ENCODE results near the gene XYLB. TPM values are rescaled to one million over a fixed set of nuclear protein-coding genes. Genes with fewer than 3 reads are reported as not detected.

XYLB gene
- total RNA-seq, 2 experiments from 2014 or later = 4.4 to 4.7 TPM

DNA sequence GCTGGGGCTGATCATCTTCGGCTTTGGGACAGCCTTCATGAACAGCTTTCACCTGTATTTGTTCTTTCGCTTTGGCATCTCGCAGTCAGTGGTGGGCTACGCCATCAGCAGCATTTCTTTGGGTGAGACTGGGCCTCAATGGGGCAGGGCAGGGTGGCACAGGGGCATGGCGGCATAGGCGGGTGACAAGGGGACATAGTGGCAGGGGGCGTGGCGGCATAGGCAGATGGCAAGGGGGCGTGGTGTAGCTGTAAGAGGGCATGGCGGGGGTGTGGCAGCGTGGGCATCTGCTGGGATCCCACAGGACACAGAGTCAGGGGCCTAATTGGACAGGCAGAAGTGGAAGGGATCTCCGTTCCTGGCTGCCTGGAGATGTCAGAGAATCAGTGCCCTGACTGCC is 39.0 kb upstream of the XYLB start:
- Mint-ChIP-seq H3K4me3 (no peak overlapping the region), H3K36me3 (ENCODE audit: low read depth) (no peaks in the 10 kb centered on the region), H3K27me3 (no peaks in the 10 kb centered on the region), H3K27ac (no peak overlapping the region), H3K9me3 (no peaks in the 10 kb centered on the region), H3K4me1 (ENCODE audit: low read depth) (no peaks in the 10 kb centered on the region)
- intact Hi-C loops (cut with micrococcal nuclease) = no loop called here
- ATAC-seq (no peak), DNase-seq (no peak)
- ChIA-PET CTCF (no interaction called here), POLR2A (no interaction called here)
- TF ChIP-seq CTCF (IDR thresholded peaks at IDR 0.05) = no peak

DNA sequence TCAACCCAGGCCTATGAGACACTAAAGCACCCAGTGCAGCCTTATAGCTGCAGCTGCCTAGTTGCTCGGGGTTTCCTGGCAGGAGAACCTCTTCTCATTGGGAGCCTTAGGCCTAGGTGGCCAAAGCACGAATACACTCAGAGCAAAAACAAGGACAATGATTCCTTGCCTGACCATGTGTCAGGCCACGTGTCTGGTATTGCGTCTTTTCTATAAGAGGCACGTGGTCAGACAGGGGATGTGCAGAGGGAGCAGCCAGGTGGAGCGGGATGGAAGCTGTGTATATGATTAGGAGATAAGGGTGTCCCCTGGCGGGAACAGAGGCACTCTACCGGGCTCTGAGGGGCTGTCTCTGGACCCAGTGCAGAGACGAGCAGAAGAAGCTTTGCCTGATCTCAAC is 38.1 kb upstream of the XYLB start:
- no peak overlapping the region for H3K4me3 Mint-ChIP-seq
- H3K36me3 Mint-ChIP-seq (ENCODE audit: low read depth) = no peaks in the 10 kb centered on the region
- ChIA-PET POLR2A (no interaction called here), CTCF (interaction anchor here (1.6 kb wide), 1 partner anchor 191 kb away, joined by 4 read pairs; no protein-coding TSS in a partner anchor)
- ATAC-seq (no peak), DNase-seq (no peak)
- no peaks in the 10 kb centered on the region for H3K27me3 Mint-ChIP-seq
- H3K27ac Mint-ChIP-seq = no peak overlapping the region
- H3K4me1 Mint-ChIP-seq (ENCODE audit: low read depth) = no peaks in the 10 kb centered on the region
- no peak for TF ChIP-seq CTCF (IDR thresholded peaks at IDR 0.05)
- intact Hi-C loops (cut with micrococcal nuclease) = no loop called here
- H3K9me3 Mint-ChIP-seq = no peaks in the 10 kb centered on the region

- no peak overlapping the region for H3K4me3 Mint-ChIP-seq
- H3K36me3 Mint-ChIP-seq (ENCODE audit: low read depth) = no peaks in the 10 kb centered on the region
- no peaks in the 10 kb centered on the region for H3K4me1 Mint-ChIP-seq (ENCODE audit: low read depth)
- intact Hi-C loops (cut with micrococcal nuclease) = no loop called here
- H3K9me3 Mint-ChIP-seq = no peaks in the 10 kb centered on the region
- DNase-seq (no peak), ATAC-seq (no peak)
- H3K27ac Mint-ChIP-seq = no peak overlapping the region
- TF ChIP-seq CTCF (IDR thresholded peaks at IDR 0.05) = no peak
- ChIA-PET POLR2A (no interaction called here), CTCF (no interaction called here)
- H3K27me3 Mint-ChIP-seq = no peaks in the 10 kb centered on the region
These were observed 35.1 kb upstream of the XYLB start for GRCh38 chr3:38311476-38311875.

DNA sequence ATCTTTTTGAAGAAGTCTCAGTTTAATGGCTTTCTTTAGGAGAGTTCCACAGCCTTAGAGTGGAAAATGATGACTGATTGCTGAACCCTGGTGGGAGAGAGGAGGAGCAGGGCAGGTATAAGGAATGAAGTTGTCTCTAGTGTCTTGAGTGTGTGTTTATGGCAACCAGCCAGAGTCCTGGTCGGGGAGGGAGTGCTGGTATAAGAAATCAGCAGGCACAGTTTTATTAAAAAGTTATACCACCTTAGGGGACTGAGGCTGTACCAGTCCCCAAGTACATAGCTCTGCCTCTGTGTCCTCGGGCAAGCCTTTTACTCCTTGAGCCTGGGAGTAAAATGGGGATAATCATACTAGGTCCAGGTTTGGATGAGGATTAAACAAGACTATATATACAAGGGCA is 34.6 kb upstream of the XYLB start:
- ATAC-seq (no peak), DNase-seq (no peak)
- Mint-ChIP-seq H3K4me3 (no peak overlapping the region), H3K9me3 (no peaks in the 10 kb centered on the region), H3K4me1 (ENCODE audit: low read depth) (no peaks in the 10 kb centered on the region), H3K36me3 (ENCODE audit: low read depth) (no peaks in the 10 kb centered on the region), H3K27me3 (no peaks in the 10 kb centered on the region), H3K27ac (no peak overlapping the region)
- POLR2A ChIA-PET = no interaction called here
- CTCF ChIA-PET = no interaction called here
- intact Hi-C loops (cut with micrococcal nuclease) = no loop called here
- TF ChIP-seq CTCF (IDR thresholded peaks at IDR 0.05) = no peak

DNA sequence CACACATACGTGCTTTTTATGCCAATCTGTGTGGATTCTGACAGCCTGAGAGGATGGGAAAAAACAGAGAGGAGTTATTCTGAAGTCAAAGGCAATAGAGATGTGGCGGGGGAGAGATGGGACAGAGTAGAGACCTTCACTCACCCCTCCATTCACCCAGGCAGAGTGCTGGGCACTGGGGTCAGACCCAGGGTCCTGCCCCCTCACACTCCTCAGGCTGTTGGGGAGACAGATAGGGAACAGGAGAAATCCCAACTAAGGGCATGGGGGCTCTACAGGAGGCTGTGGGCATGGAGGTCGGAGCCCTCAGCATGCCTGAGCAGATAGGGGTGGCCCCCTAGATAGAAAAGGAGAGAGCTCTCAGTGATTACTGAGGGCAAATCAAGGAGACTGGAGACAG is 34.2 kb upstream of the XYLB start:
- Mint-ChIP-seq H3K4me1 (ENCODE audit: low read depth) (no peaks in the 10 kb centered on the region), H3K27ac (no peak overlapping the region), H3K4me3 (no peak overlapping the region), H3K27me3 (no peaks in the 10 kb centered on the region), H3K36me3 (ENCODE audit: low read depth) (no peaks in the 10 kb centered on the region), H3K9me3 (no peaks in the 10 kb centered on the region)
- intact Hi-C loops (cut with micrococcal nuclease) = no loop called here
- no peak for TF ChIP-seq CTCF (IDR thresholded peaks at IDR 0.05)
- ChIA-PET POLR2A (no interaction called here), CTCF (no interaction called here)
- ATAC-seq = no peak
- no peak for DNase-seq

Measured in activated CD8-positive, alpha-beta T cell treated with anti-CD3 and anti-CD28 coated beads for 36 hours (primary cell).